Pons (tissue), 1 donor: ENCODE measurements around the gene GTF2IRD1.
"Not testable (repeated sequence)": the region's sequence is repeated elsewhere in the genome, so short reads cannot be mapped to it uniquely, and the experiment has no call there.

Source experiments
- DNase-seq: peaks from one replicate; pipeline ENCODE4 v3.0.0-alpha.2; 2016; ENCODE audit warnings: low spot score

GTF2IRD1 gene

GRCh38 chr7:74493295-74493694 lies 39.6 kb downstream of the GTF2IRD1 start:
- DNase-seq: no peak

GRCh38 chr7:74494076-74494548 lies 40.4 kb downstream of the GTF2IRD1 start:
- DNase-seq: no peak

GRCh38 chr7:74495112-74496086 lies 41.7 kb downstream of the GTF2IRD1 start:
- DNase-seq: no peak

- no peak for DNase-seq
These were observed 42.6 kb downstream of the GTF2IRD1 start for GRCh38 chr7:74496272-74496671.

GRCh38 chr7:74496773-74497172 lies 43.1 kb downstream of the GTF2IRD1 start:
- not testable (repeated sequence) for DNase-seq

GRCh38 chr7:74498354-74498753 lies 44.6 kb downstream of the GTF2IRD1 start:
- DNase-seq: no peak

- DNase-seq: no peak
These were observed 45.5 kb downstream of the GTF2IRD1 start for GRCh38 chr7:74498996-74499834.

- no peak for DNase-seq
These were observed 46.2 kb downstream of the GTF2IRD1 start for GRCh38 chr7:74499835-74500388.

- no peak for DNase-seq
These were observed 47.6 kb downstream of the GTF2IRD1 start for GRCh38 chr7:74501298-74501697.

GRCh38 chr7:74502216-74502891 lies 48.6 kb downstream of the GTF2IRD1 start:
- peak; percentile 22 for DNase-seq

- DNase-seq: no peak
These were observed 49.4 kb downstream of the GTF2IRD1 start for GRCh38 chr7:74503061-74503460.

GRCh38 chr7:74503943-74504342 lies 50.2 kb downstream of the GTF2IRD1 start:
- DNase-seq: no peak

- no peak for DNase-seq
These were observed 52.0 kb downstream of the GTF2IRD1 start for GRCh38 chr7:74505471-74506324.

GRCh38 chr7:74506325-74506724 lies 52.6 kb downstream of the GTF2IRD1 start:
- no peak for DNase-seq

GRCh38 chr7:74507538-74508319 lies 54.0 kb downstream of the GTF2IRD1 start:
- DNase-seq: no peak

GRCh38 chr7:74509453-74509852 lies 55.7 kb downstream of the GTF2IRD1 start:
- DNase-seq: not testable (repeated sequence)

- DNase-seq: peak; percentile 83
These were observed 57.6 kb downstream of the GTF2IRD1 start for GRCh38 chr7:74511345-74511744.

GRCh38 chr7:74512762-74513161 lies 59.1 kb downstream of the GTF2IRD1 start:
- no peak for DNase-seq

- no peak for DNase-seq
These were observed 60.5 kb downstream of the GTF2IRD1 start for GRCh38 chr7:74514131-74514591.

- no peak for DNase-seq
These were observed 61.6 kb downstream of the GTF2IRD1 start for GRCh38 chr7:74515276-74515675.
